GM19023 (cell line): ENCODE measurements around the gene CHRM2.

ENCODE experiments used
- ATAC-seq: cut with Tn5 transposase; IDR thresholded peaks from one replicate; pipeline ENCODE4 v1.9.1; 2021; ENCODE audit warnings: mild to moderate bottlenecking, moderate library complexity; ENCODE audit not compliant: unreplicated experiment

The CHRM2 gene

DNA sequence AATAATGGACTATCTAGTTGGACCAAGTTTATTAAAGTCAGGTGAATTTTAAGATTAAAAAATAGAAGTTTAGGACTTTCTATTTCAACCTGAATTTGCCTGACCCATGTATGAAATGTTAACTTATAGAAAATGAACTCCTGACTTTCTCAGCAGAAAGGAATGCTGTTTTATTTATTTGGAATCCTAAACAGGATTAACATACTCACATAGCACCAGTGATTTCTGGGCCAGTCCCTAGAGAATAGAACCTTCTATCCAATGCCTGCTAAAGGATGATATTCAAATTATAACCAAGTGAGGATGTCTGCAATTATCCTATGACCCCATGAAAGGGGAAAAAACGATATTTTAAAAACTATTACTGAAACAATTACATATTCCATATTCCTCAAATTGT, 148.8 kb downstream of the CHRM2 start:
- no peak for ATAC-seq

DNA sequence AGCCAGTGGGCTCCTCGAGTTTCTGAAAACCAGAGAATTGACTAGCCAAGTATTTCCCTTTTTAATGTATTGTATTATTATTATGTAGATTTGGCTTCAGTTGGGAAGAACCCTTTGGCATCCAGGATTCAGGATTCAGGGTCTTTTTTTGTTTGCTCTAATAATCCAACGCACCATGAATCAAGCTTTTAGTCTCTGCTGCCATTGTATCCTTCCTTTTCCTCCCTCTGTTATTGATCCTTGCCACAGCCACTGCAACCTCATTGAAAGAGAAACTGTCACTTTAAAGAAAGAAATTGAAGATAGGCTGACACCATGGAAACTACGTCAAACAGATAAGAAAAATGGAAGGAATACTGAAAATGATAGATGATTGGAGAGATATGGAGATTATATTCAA, 150.0 kb downstream of the CHRM2 start:
- no peak for ATAC-seq

DNA sequence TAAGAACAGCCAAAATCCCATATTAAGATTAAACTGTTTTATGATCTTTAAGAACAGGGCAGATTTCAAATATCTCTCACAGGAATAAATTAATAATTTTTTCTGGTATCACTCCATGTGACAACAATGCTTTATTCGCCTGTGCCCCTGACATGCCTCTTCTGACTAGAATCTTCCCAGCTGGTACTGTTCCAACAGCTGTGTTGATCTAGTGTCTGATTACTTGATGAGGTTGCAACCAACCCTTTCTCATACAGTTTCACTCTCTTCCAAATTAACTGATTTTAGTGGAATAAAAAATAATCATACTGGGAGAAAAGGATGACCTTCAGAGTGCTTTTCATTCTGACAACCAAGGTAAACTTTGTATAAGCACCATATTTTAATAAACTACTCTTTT, 151.9 kb downstream of the CHRM2 start:
- no peak for ATAC-seq

DNA sequence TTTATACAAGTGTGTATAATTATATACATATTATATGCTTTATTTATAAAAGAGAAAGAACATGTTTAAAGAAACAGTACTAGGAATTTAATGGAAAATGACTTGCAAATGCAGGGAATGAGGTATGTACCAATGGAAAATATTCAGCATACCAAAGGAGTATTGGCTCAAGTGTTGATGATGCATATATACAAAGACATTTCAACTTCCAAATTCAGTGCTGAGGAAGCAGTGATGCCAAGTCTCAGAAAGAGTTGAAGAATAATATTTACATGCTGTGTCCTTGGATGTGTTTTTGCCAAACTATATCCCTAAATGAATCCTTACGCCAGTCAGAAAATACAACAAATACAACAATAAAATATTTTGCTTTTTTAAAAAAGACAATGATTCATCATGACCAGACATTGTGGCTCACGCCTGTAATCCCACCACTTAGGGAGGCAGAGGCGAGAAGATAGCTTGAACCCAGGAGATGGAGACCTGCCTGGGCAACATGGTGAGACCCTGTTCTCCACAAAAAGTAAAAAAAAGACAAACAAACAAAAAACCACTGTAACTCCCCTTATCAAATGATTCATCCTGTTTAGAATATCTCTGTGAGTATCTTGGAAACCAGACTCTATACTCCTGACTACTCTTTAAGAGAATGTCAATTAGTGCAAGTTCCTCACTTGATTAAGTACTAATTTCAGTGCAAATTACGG, 157.2 kb downstream of the CHRM2 start:
- no peak for ATAC-seq

DNA sequence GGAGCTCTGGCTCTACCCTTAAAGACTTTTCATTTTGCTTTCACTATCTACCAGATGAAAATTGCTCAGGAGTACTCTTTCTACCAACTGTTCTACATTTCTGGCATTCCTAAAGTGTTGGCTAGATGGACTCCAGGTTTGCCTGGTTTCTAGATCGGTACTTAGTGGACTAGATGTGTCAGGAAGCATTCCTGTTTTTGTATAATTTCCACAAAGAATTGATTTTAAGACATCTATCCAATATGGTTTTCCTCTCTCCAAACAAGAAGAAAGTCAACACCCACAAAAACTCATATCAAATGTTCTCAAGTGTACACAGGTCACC, 157.7 kb downstream of the CHRM2 start:
- ATAC-seq, result no peak

DNA sequence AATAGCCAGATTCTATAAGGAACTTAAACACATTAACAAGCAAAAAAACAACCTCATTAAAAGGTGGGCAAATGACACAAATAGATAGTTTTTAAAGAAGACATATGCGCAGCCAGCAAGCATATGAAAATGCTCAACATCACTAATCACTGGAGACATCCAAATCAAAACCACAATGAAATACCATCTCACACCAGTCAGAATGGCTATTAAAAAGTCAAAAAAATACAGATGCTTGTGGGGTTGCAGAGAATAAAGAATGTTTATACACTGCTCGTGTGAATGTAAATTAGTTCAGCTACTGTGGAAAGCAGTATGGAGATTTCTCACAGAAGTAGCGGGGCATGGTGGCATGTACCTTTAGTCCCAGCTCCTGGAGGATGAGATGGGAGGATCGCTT, 164.0 kb downstream of the CHRM2 start:
- no peak for ATAC-seq

DNA sequence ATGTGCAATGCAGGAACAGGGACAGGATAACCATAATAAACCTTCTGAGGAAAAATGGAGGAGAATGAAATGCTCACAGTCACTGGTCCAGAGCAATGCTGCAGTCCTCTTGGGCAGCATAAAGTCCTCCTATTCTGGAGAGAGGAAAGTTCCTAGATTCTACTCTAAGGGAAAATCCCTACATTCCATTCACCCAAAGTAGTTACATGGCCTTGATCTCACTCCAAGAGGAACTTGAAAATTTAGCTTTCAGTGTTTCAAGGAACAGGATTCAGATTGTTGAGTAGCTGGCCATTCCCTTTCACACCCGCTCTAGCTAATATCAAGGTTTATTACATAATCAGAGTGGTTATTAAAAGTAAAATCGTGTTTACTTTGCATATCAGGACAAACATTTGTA, 168.3 kb downstream of the CHRM2 start:
- no peak for ATAC-seq

DNA sequence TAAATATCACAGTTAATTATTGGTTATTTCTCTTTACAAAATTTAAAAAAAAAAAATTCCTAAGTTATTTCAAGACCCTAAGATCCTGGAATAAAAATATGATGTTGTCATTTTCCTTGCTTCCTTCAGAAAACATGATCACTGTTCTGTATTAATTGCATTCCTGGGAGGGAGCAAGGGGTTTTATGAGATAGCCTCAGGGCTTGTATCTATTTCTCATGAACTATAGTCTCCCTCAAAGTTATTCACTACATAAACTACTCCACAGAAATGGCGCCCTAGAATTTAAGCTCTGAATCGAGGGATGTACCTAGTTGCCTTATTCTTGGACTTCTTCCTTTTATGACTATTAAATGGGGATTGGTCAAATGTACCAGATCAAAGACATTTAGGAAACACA, 170.3 kb downstream of the CHRM2 start:
- ATAC-seq, result no peak

DNA sequence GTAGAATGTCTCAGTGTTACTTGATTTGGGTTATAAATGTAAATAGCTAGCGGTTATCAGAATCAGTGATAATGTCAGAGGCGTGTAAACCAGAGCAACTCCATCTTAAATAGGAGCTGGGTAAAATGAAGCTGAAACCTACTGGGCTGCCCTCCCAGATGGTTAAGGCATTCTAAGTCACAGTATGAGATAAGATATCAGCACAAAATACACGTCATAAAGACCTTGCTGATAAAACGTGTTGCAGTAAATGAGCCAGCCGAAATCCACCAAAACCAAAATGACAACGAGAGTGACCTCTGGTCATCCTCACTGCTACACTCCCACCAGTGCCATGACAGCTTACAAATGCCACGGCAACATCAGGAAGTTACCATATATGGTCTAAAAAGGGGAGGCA, 172.3 kb downstream of the CHRM2 start:
- ATAC-seq, result no peak

DNA sequence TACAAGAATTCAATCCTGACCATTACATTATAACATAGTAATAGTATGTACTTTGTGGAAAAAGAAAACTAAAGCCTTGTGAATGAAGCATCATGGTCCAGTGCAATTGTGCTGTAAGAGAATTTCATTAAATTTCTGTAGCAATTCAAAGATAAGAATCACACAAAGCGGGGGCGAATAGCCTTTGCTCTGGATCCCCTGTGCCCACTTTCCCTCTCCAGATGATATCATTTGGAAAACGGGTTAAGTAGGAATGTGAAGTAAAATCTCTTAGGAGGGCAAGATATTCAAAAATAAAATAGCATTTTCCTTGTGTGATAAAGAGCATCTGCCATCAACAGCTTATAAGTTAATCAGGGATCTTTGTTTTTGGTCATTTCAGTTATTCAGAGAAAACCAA, 177.1 kb downstream of the CHRM2 start:
- no peak for ATAC-seq

DNA sequence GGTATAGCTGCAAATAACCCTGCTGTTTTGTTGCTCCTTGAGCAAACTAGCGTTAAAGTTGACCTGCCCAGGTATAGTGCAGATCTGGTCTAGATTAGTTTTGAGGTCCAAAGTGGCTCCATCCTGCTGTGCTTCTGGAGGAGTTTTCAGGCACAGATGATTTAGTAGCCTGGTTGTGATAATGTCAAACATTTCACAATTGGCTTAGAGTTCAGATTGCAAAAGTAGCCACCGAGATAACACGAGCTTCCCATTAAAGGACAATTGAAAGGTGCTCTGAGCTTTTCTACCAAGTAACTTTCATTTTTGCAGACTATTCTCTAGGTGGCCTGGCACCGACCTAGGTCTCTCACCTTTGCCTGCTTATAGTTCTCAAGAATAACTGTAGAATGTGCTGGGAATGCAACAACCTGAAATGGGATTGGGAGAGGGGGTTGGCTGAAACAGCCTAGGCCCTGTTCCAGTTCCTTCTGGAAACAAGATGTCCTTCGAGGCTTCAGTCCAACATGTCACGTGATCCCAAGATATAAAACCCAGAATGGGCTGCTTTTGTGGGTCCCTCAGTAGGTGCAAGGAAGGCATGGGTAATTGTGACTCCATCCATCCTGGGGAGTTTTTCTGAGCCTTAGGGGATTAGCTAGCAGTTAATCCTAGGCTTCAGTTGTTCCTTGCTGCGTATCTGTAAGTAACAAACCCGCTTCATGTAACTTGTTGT, 201.0 kb downstream of the CHRM2 start:
- no peak for ATAC-seq
